DMS53 treated with DMSO at 0.1 percent for 48 hours (cell line): ENCODE results near the gene MYO1D.

ENCODE experiments used
- DNase-seq: peaks from one replicate; lab custom pipeline; 2025; ENCODE audit not compliant: unreplicated experiment; lab: John Stamatoyannopoulos, UW

Gene MYO1D

GRCh38 chr17:32493976-32494513 lies 382.9 kb downstream of the MYO1D start:
- no peak for DNase-seq

- DNase-seq: no peak
These were observed 383.4 kb downstream of the MYO1D start for GRCh38 chr17:32493571-32493970.

DNA sequence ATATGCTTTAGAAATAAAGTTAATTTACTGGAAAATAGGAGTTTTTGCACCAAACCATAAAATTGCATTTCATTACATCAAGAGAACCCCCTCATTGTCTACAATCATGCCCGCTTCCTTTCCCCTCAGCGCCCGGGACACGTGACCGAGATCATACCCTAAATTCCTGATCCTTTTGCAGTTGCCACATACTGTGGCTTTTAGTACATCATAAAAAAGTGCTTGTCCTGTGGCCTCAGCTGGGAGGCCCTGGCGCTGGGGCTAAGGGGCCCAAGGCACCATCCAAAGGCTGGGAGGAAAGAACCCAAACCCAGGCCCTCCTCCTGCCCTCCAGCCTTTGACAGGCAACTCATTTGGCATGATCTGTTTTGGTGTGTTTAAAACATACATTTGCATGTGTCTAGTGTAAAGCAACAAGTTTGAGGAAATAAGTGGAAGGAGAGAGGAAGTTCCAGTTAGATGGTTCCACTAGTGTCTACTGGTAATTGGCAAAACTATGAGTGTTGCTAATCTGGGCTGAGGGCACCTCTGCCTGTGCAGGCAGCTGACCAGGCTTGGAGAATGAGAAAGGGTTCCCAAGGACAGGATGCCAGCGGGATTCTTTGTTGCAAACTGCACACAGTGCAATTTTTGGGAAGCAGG lies 384.2 kb downstream of the MYO1D start:
- DNase-seq: no peak

DNA sequence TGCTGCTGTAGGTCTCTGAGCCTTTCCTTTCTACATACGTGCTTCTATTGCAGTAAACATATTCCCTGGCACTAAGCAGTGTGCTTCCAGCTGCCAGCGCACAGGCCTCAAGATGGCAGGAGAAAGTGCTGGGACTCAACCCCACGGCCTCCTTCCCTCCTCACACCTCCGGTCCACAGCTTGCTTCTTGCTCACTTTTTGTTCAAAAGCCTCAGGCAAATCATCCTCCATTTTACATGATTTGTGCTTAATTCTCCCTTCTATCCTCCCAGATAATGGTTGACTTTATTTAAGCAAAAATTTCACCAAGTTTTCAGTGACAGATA lies 384.7 kb downstream of the MYO1D start:
- DNase-seq: no peak

- no peak for DNase-seq
These were observed 385.3 kb downstream of the MYO1D start for GRCh38 chr17:32491371-32492263.

GRCh38 chr17:32490101-32490482 lies 386.8 kb downstream of the MYO1D start:
- DNase-seq: no peak

DNA sequence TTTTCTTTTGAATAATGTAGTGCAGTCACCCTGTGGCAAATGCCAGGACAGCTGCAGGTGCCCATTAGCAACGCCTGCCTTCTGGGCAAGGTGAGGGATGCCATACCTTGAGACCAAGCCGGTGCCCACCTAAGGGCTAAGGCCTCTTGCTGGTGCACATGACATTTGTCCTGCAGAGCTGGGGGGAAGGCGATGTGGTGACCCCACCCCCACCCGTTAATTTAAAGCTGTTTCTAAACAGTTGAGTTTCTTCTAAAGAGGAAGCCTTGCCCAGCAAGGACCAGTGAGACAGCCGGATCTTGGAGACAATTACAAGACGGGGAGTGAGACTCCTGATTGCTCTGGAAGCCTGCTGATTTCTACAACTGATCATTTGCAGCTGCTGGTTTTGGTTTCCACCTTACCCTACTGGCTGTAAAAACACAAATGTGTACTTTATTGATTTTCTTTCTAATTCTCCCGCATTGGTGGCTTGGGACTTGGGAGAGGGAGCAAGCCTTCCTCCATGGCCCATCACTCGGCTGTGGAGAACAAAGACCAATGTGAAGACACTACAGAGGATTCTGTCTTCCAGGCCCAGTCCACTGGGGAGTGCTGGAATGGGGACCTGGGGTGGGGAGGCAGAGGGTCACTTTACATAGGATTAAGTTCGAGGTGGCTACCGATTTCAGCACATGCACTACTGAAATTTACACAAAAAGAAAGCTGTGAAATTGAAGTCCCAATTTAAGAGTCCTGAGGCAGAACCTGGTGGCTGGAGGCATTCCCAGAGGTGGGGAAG lies 387.4 kb downstream of the MYO1D start:
- no peak for DNase-seq

DNA sequence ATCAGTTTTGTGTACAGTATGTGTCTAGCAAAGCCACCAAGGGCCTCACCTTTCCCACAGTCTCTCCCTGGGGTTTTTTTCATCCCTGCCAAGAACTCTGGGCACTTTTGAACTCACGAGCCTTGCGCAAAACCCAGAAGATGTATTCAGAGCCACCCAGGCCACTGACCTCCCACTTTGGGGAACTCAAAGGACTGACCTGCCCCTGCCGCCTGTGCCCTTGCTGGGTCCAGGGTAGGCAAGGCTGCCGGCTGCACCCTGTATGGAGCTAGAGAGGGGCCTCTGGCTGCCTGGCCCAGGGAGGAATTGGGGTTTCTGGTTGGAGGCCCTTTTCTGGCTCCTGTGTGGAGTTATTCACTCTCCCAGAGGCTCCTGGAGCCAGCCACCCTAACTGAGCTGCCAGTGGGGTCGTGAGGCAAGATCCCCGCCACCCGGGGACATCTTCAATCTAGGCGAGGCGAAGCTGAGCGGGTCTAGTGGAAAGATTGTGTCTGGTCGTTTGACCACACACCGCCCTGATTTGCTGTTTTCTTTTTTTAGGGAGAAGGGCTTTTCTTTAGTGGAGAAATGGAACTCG lies 388.2 kb downstream of the MYO1D start:
- DNase-seq: no peak

DNA sequence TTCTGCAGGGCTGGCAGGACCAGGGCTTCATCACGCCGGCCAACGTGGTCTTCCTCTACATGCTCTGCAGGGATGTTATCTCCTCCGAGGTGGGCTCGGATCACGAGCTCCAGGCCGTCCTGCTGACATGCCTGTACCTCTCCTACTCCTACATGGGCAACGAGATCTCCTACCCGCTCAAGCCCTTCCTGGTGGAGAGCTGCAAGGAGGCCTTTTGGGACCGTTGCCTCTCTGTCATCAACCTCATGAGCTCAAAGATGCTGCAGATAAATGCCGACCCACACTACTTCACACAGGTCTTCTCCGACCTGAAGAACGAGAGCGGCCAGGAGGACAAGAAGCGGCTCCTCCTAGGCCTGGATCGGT lies 388.8 kb downstream of the MYO1D start:
- no peak for DNase-seq

DNA sequence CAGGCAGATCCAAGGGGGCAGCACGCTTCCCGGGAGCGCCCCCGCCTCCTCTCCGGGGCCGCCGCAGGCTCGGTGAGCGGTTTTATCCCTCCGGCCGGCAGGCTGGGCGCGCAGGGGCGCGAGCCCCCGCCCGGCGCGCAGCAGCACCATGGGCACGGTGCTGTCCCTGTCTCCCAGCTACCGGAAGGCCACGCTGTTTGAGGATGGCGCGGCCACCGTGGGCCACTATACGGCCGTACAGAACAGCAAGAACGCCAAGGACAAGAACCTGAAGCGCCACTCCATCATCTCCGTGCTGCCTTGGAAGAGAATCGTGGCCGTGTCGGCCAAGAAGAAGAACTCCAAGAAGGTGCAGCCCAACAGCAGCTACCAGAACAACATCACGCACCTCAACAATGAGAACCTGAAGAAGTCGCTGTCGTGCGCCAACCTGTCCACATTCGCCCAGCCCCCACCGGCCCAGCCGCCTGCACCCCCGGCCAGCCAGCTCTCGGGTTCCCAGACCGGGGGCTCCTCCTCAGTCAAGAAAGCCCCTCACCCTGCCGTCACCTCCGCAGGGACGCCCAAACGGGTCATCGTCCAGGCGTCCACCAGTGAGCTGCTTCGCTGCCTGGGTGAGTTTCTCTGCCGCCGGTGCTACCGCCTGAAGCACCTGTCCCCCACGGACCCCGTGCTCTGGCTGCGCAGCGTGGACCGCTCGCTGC lies 389.3 kb downstream of the MYO1D start:
- DNase-seq: no peak

- DNase-seq: peak; percentile 16
These were observed 390.0 kb downstream of the MYO1D start, which contains the start of gene CDK5R1 for GRCh38 chr17:32486701-32487472. Gene CDK5R1 (plus strand): TSS chr17:32486993. CDS start chr17:32487621, 628 bp downstream.

DNA sequence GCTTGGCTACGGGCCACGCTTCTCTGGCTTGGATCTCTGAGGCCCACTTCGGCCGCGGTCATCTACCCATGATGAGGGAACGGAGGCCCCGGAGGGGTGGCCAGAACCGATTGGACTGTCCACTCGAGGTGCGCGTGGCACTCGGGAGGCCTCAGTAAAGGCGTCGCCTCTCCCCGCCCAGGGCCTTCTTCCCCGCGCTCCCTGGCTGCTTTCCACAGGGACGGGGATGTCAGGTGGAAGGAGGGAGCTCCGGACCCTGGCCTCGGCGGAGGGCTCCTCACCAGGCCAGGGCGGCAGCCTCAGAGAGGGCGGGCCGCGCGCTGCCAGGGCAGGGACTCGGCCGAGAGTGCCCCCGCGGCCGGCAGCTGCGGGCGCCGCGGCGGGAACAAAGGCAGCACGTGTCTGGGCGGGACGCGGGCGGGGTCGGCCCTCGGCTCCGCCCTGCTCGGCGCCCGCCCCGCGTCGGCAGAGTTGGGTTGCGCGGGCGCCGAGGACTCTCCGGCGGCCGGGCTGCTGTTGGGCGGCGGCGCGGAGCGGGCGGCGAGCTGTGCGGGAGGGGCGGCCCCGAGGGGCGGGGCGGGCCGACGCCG lies 390.7 kb downstream of the MYO1D start:
- peak; percentile 55 for DNase-seq

- no peak for DNase-seq
These were observed 391.4 kb downstream of the MYO1D start for GRCh38 chr17:32485261-32486110.

DNA sequence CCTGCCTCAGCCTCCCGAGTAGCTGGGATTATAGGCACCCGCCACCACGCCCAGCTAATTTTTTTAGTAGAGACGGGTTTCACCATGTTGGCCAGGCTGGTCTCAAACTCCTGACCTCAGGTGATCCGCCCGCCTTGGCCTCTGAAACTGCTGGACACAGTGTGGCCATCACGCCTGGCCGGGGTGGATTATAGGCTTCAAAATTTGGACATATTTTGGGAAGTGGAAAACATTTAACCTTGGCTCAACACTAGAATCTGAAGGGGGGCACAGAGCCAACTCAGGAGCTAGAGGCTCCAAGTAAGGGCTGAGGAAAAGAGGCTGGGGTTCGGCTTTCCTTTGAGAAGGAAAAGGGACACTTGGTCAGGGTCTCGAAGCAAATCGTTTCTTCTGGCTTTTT lies 392.3 kb downstream of the MYO1D start:
- DNase-seq: no peak

GRCh38 chr17:32484041-32484461 lies 392.9 kb downstream of the MYO1D start:
- no peak for DNase-seq

- DNase-seq: peak; percentile 28
These were observed 393.4 kb downstream of the MYO1D start for GRCh38 chr17:32483451-32484019.

GRCh38 chr17:32482568-32483320 lies 394.2 kb downstream of the MYO1D start:
- no peak for DNase-seq
